Nucleus accumbens (tissue), 56 donors: ENCODE measurements around the gene GABRG3.

Experiments used
- DNase-seq, 56 donors: peaks; one replicate each; lab custom pipeline; 2025; lab: John Stamatoyannopoulos, UW

GABRG3 gene

GRCh38 chr15:27482287-27482686, 511.3 kb downstream of the GABRG3 start:
- DNase-seq = peak in 1 of 56 donors; percentile 6

GRCh38 chr15:27483124-27483523, 512.1 kb downstream of the GABRG3 start:
- DNase-seq = no peak

GRCh38 chr15:27485265-27485664, 514.3 kb downstream of the GABRG3 start:
- no peak for DNase-seq

DNA sequence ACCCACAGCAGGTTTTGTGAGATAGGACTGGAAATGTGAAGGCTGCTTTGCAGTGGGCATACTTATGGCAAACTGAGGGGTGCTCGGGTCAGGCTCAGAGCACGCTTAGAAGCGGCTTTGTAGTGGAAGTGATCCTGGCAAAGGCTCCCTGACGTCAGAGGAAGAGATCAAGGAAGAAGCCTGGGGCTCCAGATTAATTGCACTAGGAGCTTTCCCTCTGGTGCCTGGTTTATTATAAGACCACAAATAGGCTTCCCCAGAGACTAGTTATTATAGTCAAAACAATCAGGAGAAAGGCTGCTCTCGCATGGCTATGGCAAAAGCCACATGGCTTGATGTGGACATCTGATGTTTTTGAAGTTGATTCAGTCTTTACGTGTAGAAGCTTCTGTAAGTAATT, 515.1 kb downstream of the GABRG3 start:
- DNase-seq = no peak

DNA sequence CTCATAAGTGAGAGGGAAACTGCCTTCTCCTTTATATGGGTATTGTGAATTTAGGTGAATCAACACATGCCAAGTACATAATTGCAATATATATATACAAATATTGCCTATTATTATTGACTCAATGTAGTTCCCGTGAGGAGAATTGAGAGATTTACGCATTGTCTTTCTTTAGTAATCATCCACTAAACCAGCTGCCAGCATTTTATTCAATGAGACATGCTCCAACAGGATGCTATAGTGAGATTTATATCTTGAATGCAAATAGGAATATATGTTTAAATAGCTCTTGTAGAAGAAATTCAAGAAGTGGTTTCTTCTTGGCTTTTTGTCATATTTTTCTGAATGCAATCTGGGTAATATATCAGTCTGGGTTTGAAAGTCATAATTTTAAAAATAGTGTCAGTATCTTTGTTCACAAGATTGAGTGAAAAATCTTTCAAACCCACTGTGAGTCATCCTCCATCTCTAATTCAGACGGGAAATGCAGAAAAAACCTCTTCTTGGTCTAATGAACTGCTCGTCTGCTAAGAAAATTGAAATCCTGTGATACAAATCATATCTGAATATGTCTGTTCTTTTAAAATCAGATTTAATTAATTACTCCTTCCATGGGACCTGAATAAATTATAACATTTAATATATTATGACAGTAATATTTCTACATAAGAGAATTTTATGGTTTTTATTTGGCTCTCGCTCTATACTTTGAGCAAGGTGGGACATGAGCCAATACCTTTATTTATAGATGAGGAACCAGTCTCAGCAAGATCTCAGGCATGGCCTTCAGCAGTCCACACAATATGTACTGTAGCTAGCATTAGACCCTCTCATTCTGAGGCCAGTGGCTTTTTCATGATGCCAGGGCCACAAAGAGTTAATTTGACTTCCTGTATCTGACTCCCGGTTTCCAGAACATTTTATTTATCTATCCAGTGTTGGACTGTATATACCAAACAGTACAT, 516.0 kb downstream of the GABRG3 start:
- DNase-seq = no peak

DNA sequence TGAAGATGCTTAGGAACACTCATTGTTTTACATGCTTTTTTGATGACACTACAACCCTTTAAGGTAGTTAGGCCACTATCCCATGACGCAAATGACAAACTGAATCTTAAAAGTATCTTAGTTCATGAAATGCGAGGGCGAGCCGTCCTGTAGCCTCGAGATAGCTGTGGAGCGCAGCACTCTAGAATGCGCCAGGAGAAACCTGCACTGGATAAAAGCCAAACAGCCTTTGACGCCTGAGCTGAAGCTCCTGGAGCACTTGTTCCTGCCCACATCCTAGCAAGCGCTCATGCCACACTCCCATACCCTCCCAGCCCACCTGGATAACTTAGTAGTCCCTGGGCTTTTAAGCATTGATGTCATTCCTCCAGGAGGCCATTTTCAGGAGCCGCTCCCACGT, 516.9 kb downstream of the GABRG3 start:
- DNase-seq = no peak

GRCh38 chr15:27490867-27491595, 520.0 kb downstream of the GABRG3 start:
- no peak for DNase-seq

GRCh38 chr15:27491666-27492621, 521.0 kb downstream of the GABRG3 start:
- DNase-seq = peak in 46 of 56 donors; percentile 6 to 82 (median 45)

GRCh38 chr15:27495963-27496459, 525.0 kb downstream of the GABRG3 start:
- no peak for DNase-seq

GRCh38 chr15:27498700-27499099, 527.7 kb downstream of the GABRG3 start:
- DNase-seq = no peak

GRCh38 chr15:27499191-27499590, 528.2 kb downstream of the GABRG3 start:
- DNase-seq = no peak

DNA sequence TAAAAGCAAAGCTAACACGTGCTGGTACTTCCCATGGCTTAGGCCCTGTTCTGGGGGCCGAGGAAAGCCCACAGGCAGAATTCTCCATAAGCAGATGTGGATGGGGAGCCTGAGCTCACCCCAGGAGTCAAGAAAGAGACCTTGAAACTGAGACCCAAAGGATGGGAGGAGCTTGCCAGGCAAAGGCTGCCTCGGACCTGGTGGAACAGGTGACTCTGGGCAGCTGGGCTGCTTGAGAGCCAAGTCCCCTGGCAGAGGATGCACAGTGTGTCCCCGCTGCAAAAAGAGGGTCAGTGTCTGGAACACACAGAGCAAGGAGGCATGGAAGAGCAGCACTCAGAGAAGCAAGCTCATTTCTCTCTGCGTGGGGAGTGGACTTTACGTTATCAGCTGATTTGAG, 528.7 kb downstream of the GABRG3 start:
- no peak for DNase-seq

- DNase-seq = no peak
These were observed 529.2 kb downstream of the GABRG3 start for GRCh38 chr15:27500206-27500605.

DNA sequence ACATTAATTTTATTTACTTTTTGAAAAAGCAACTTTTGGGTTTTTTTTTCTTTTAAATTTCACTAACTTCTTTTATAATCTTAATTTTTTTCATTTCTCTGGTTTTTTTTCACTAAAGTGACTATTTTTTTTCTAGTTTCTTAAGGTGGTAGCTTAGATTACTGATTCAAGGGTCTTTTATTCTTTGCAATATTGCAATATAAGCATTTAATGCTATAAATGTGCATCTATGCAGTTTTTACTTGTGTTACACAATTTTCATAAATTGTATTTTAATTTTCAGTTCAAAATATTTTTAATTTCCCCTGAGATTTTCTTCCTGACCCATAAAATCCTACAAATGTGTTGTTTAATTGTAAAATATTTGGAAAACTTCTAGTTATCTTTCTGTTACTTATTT, 535.8 kb downstream of the GABRG3 start:
- DNase-seq = no peak

DNA sequence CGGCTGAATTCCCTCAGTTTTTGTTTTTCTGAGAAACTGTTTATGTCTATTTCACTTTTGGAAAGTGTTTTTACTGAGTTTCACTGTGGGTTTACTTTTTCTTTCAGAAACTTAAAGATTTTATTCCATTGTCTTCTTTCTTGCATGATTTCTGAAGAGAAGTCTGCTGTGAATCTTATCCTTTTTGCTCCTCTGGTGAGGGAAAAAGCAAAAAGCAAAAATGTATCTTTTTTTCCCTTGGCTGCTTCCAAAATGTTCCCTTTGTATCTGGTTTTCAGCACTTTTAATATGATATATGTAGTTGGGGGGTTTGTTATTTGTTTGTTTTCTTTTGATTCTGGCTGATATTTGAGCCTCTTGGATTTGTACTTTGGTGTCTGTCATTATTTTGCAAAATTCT, 538.0 kb downstream of the GABRG3 start:
- no peak for DNase-seq

GRCh38 chr15:27512281-27513001, 541.5 kb downstream of the GABRG3 start:
- DNase-seq = no peak

GRCh38 chr15:27514526-27514925, 543.5 kb downstream of the GABRG3 start:
- DNase-seq = no peak

DNA sequence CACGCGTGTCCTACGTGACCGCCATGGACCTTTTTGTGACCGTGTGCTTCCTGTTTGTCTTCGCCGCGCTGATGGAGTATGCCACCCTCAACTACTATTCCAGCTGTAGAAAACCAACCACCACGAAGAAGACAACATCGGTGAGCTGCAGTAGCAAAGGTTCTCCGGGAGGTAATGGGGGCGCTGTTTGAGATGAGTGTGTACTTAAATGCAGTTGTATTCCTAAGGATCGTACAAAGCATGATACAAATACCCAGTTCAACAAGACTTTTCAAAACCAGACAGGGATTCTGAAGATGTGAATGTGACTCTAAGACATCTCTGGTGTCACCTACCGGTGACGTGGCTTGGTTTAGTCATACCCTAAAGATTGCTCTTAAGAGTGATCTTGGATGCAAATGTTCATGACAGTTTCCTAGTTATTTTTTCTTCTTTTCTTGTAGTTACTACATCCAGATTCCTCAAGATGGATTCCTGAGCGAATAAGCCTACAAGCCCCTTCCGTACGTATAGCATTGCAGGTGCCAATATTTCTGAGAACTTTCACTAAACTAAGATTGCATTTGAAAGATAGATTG, 556.6 kb downstream of the GABRG3 start:
- DNase-seq = no peak

GRCh38 chr15:27529399-27529798, 558.4 kb downstream of the GABRG3 start:
- DNase-seq = no peak
